K562 (cell line): ENCODE data around the gene ARL4C. TPM values are rescaled to one million over a fixed set of nuclear protein-coding genes. Genes with fewer than 3 reads are reported as not detected.

Experiments used
- ATAC-seq: fragments of 200-7000 bp; cut with Tn5 transposase; 3 replicates; pipeline ENCODE4 v1.9.1; 2020; ENCODE audit warnings: moderate library complexity
- BruUV-seq: library from RNA; stranded (reverse); fragments of 400-500 nt; replicated peaks from 2 replicates; lab custom pipeline; 2021; lab: Mats Ljungman, UMichigan
- CTCF ChIA-PET: fragments of 300-600 bp; formaldehyde crosslinking; extraction: SDS; loops from one replicate; lab custom pipeline; 2021; ENCODE audit warnings: low intra/inter-chr PET ratio; lab: Yijun Ruan, JAX
- POLR2A ChIA-PET: fragments of 300-600, 350-650 bp; sonication (Branson Sonifier 250); formaldehyde crosslinking; extraction: SDS; loops from one replicate; lab custom pipeline; 2021; ENCODE audit warnings: antibody characterized with exemption, inconsistent platforms; lab: Yijun Ruan, JAX
- DNase-seq, 4 experiments: peaks; one replicate each; pipeline versions ENCODE4 v3.0.0 to v3.0.0-alpha.2; 2011 to 2018; ENCODE audit warnings: low spot score in 3 of 4, mixed read lengths in 3 of 4; ENCODE audit errors: extremely low read depth in 1 of 4
- FAIRE-seq: peaks from 2 replicates; lab custom pipeline; 2011; peaks lifted over from hg19 to GRCh38; lab: Jason Lieb, UNC
- H2AFZ ChIP-seq: 2 replicates; pipeline ENCODE4 v1.6.0; 2011; ENCODE audit warnings: low read depth, low read length, control low read depth, inconsistent platforms
- H3K27ac ChIP-seq: fragments of 200-600 bp; 3 replicates; pipeline ENCODE4 v1.8.0; 2011; ENCODE audit warnings: low read depth, mild to moderate bottlenecking, control low read depth, inconsistent platforms, low read length, moderate library complexity, mixed read lengths; ENCODE audit errors: extremely low read depth
- H3K27me3 ChIP-seq, 2 experiments: fragments of 300-600 bp in 1 of 2; 2 replicates in 1 of 2; 3 replicates in 1 of 2; pipeline versions ENCODE4 v1.6.0 to v1.8.0; 2011; ENCODE audit warnings: inconsistent platforms in 2 of 2, low read length in 2 of 2, mild to moderate bottlenecking in 1 of 2, mixed read lengths in 1 of 2, moderate library complexity in 1 of 2; ENCODE audit not compliant: control insufficient read depth in 2 of 2, insufficient read depth in 2 of 2
- H3K36me3 ChIP-seq: fragments of 300-600 bp; 3 replicates; pipeline ENCODE4 v1.8.0; 2011; ENCODE audit warnings: mild to moderate bottlenecking, low read length, inconsistent platforms; ENCODE audit not compliant: control insufficient read depth, insufficient read depth
- H3K4me1 ChIP-seq, 2 experiments: fragments of 200-600 bp in 1 of 2; replicated peaks in 1 of 2; 2 replicates in 1 of 2; 3 replicates in 1 of 2; pipeline versions ENCODE4 v1.5.1 to v1.8.0; 2011; ENCODE audit warnings: inconsistent platforms in 2 of 2, low read length in 2 of 2, mild to moderate bottlenecking in 1 of 2, mixed read lengths in 1 of 2, moderate library complexity in 1 of 2; ENCODE audit not compliant: control insufficient read depth in 2 of 2, insufficient read depth in 2 of 2
- H3K4me2 ChIP-seq: 2 replicates; pipeline ENCODE4 v1.6.1; 2011; ENCODE audit warnings: low read length, control low read depth, inconsistent platforms, mixed read lengths; ENCODE audit not compliant: insufficient read depth
- H3K4me3 ChIP-seq: fragments of 200-600 bp; sonication (generic), shearing (Covaris generic); 2 replicates; pipeline ENCODE4 v1.5.1; 2016; ENCODE audit warnings: control low read depth, inconsistent platforms
- H3K79me2 ChIP-seq: fragments of 200-600 bp; 3 replicates; pipeline ENCODE4 v1.8.0; 2011; ENCODE audit warnings: low read length, inconsistent platforms; ENCODE audit not compliant: control insufficient read depth, insufficient read depth
- H3K9ac ChIP-seq, 2 experiments: 2 replicates each; pipeline versions ENCODE4 v1.6.0 to v1.6.1; 2011; ENCODE audit warnings: low read depth in 2 of 2, low read length in 2 of 2, control low read depth in 1 of 2, inconsistent platforms in 1 of 2, mild to moderate bottlenecking in 1 of 2, mixed read lengths in 1 of 2; ENCODE audit not compliant: insufficient read depth in 1 of 2
- H3K9me1 ChIP-seq: one replicate; pipeline ENCODE4 v1.6.0; 2011; ENCODE audit warnings: inconsistent platforms, mild to moderate bottlenecking, low read length, moderate library complexity; ENCODE audit not compliant: control insufficient read depth, insufficient read depth
- H3K9me3 ChIP-seq: replicated peaks from 2 replicates; pipeline ENCODE4 v1.5.1; 2011; ENCODE audit warnings: low read depth, low read length, inconsistent platforms; ENCODE audit not compliant: control insufficient read depth, insufficient read depth
- H4K20me1 ChIP-seq: replicated peaks from 2 replicates; pipeline ENCODE4 v1.6.1; 2011; ENCODE audit warnings: low read length, inconsistent platforms, mixed read lengths; ENCODE audit not compliant: control insufficient read depth, insufficient read depth
- BMI1 ChIP-seq: fragments of 150-350 bp; IDR thresholded peaks from 2 replicates; pipeline ENCODE4 v1.6.1; 2014; ENCODE audit warnings: low read length
- CEBPG ChIP-seq, 3 experiments: fragments of 200-800 bp in 1 of 3; sonication (Bioruptor generic) in 1 of 3; sonication (generic) in 1 of 3; formaldehyde crosslinking in 1 of 3; IDR thresholded peaks in 2 of 3; conservative IDR thresholded peaks in 1 of 3; 2 replicates each; pipeline versions ENCODE4 v1.6.1 to v1.8.0; 2016 to 2022; ENCODE audit warnings: missing compliant biosample characterization in 2 of 3, missing genetic modification characterization in 2 of 3, mild to moderate bottlenecking in 1 of 3, missing genetic modification reagents in 1 of 3
- HCFC1 ChIP-seq: IDR thresholded peaks from 2 replicates; pipeline ENCODE4 v1.6.1; 2012; ENCODE audit warnings: low read depth, low read length, improper control_type of control experiment
- KDM5B ChIP-seq: fragments of 200-600 bp; sonication (generic); IDR thresholded peaks from 2 replicates; pipeline ENCODE4 v1.6.1; 2012; ENCODE audit warnings: low read depth, mild to moderate bottlenecking, moderate library complexity, low read length, control low read depth, inconsistent platforms; ENCODE audit not compliant: insufficient replicate concordance
- KLF16 ChIP-seq: IDR thresholded peaks from 2 replicates; pipeline ENCODE4 v1.6.1; 2016; ENCODE audit warnings: antibody characterized with exemption
- POLR2AphosphoS5 ChIP-seq: IDR thresholded peaks from 2 replicates; pipeline ENCODE4 v1.6.1; 2011; ENCODE audit warnings: mild to moderate bottlenecking, low read depth, low read length, moderate library complexity; ENCODE audit not compliant: control insufficient read depth, insufficient read depth
- SLC30A9 ChIP-seq: fragments of 250-450 bp; sonication (Bioruptor Pico); IDR thresholded peaks from 2 replicates; pipeline ENCODE4 v1.8.0; 2022; ENCODE audit warnings: mild to moderate bottlenecking, moderate library complexity
- SP2 ChIP-seq: IDR thresholded peaks from 2 replicates; pipeline ENCODE4 v1.6.1; 2011; ENCODE audit warnings: mild to moderate bottlenecking, low read depth, low read length, moderate library complexity; ENCODE audit not compliant: poor library complexity, severe bottlenecking; ENCODE audit errors: extremely low read depth
- XRCC5 ChIP-seq: fragments of 200-400 bp; formaldehyde crosslinking; IDR thresholded peaks from 2 replicates; pipeline ENCODE4 v1.6.1; 2017; ENCODE audit warnings: low read depth, mild to moderate bottlenecking, low read length
- ZBTB17 ChIP-seq: fragments of 450-650 bp; formaldehyde crosslinking; IDR thresholded peaks from 2 replicates; pipeline ENCODE4 v1.4.0; 2020; ENCODE audit warnings: mild to moderate bottlenecking
- ZBTB33 ChIP-seq: sonication (generic); formaldehyde crosslinking; IDR thresholded peaks from 2 replicates; pipeline ENCODE4 v1.8.1; 2023; ENCODE audit warnings: mild to moderate bottlenecking, missing genetic modification reagents
- ZNF23 ChIP-seq: fragments of 250-450 bp; sonication (Bioruptor Pico); IDR thresholded peaks from 2 replicates; pipeline ENCODE4 v1.4.0; 2020; ENCODE audit warnings: mild to moderate bottlenecking
- ZNF561 ChIP-seq: fragments of 450-650 bp; formaldehyde crosslinking; conservative IDR thresholded peaks from 2 replicates; pipeline ENCODE4 v1.4.0; 2020; ENCODE audit warnings: mild to moderate bottlenecking, moderate library complexity
- WGBS: fragments of 100-300 bp; shearing (Covaris generic); methylation state at CpG from one replicate; pipeline ENCODE4 v1.1.6; 2016; ENCODE audit warnings: low coverage, mixed read lengths; ENCODE audit not compliant: insufficient coverage; ENCODE audit errors: missing lambda C conversion rate; 5-methylcytosine and 5-hydroxymethylcytosine counted together
- in situ Hi-C: fragments of 300-500 bp; cut with MboI; formaldehyde crosslinking; loops from 4 replicates; pipeline ENCODE4 v1.15.0; 2018; ENCODE audit warnings: inconsistent platforms, mixed read lengths
- intact Hi-C: fragments of 100-400 bp; cut with micrococcal nuclease; formaldehyde crosslinking; loops from 2 replicates; pipeline ENCODE4 v1.14.2; 2022
- polyA plus RNA-seq, 8 experiments: library from polyadenylated mRNA; depleted of rRNA in 4 of 8; stranded (reverse) in 5 of 8; unstranded in 3 of 8; fragments of >200 nt; fragmentation: Nextera tagmentation in 2 of 8; fragmentation: Illumina TruSeq in 1 of 8; extraction: Ambion mirVana in 2 of 8; extraction: Trizol in 1 of 8; gene quantifications; 2 replicates each; pipeline versions ENCODE4 v1.2.1 to v1.2.3, GENCODE V29; 2011 to 2014; ENCODE audit warnings: inconsistent platforms in 1 of 8, missing spikeins in 1 of 8
- total RNA-seq, 7 experiments: library from RNA; depleted of rRNA in 6 of 7; stranded (reverse); fragments of >200 nt in 6 of 7; fragmentation: Illumina TruSeq in 2 of 7; extraction: Trizol in 2 of 7; gene quantifications; 2 replicates each; pipeline versions ENCODE4 v1.2.1 to v1.2.3, GENCODE V29; 2011 to 2021; ENCODE audit warnings: low replicate concordance in 1 of 7
- TF ChIP-seq, protein P1 (sequence below): fragments of 450-650 bp; IDR thresholded peaks from 2 replicates; pipeline ENCODE4 v1.6.1; 2016; ENCODE audit warnings: low read depth, mild to moderate bottlenecking, moderate library complexity
- TF ChIP-seq, protein P2 (sequence below), 3 experiments: IDR thresholded peaks in 2 of 3; conservative IDR thresholded peaks in 1 of 3; 2 replicates each; pipeline ENCODE4 v1.5.1; 2011 to 2012; ENCODE audit warnings: low read length in 3 of 3, mild to moderate bottlenecking in 3 of 3, control low read depth in 2 of 3, improper control_type of control experiment in 1 of 3, inconsistent platforms in 1 of 3, low read depth in 1 of 3, mixed read lengths in 1 of 3, moderate library complexity in 1 of 3; ENCODE audit not compliant: insufficient read depth in 2 of 3

Gene ARL4C
- total and polyA plus RNA-seq, 9 of the 15 experiments (the other 6 are each of a cell fraction or from before 2014, with no cell fraction given): 0.03 to 0.11 (median 0.04) TPM; not detected in 5

DNA sequence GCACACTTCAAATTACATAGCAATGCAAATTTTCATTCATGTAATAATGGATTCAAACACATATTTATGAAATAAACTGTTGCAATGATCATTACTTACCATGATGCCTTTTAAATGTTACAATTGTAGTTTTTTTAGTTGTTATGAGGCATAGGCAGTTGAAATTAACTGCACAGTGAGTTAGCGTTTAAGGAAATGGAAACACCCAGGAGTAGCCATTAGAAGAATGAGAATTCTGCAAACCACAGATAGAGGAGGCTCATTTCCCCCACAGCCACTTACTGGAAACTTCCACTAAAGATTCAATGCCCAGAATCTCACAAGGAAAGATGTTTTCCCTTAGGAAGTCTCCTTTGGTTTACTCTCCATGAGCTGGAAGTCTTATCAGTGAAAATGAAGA, 8.4 kb downstream of the ARL4C start (continued):
- TF ChIP-seq ZBTB33 (CRISPR knock-in tag) (no peak), ZNF561 (CRISPR knock-in tag) (no peak)
- TF ChIP-seq, protein P1, sequence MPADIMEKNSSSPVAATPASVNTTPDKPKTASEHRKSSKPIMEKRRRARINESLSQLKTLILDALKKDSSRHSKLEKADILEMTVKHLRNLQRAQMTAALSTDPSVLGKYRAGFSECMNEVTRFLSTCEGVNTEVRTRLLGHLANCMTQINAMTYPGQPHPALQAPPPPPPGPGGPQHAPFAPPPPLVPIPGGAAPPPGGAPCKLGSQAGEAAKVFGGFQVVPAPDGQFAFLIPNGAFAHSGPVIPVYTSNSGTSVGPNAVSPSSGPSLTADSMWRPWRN: no peak

- no peaks in the 10 kb centered on the region for H3K9me1 ChIP-seq
- H3K79me2 ChIP-seq: no peaks in the 10 kb centered on the region
- no peak for TF ChIP-seq ZNF23 (CRISPR knock-in tag)
- TF ChIP-seq, protein P2, sequence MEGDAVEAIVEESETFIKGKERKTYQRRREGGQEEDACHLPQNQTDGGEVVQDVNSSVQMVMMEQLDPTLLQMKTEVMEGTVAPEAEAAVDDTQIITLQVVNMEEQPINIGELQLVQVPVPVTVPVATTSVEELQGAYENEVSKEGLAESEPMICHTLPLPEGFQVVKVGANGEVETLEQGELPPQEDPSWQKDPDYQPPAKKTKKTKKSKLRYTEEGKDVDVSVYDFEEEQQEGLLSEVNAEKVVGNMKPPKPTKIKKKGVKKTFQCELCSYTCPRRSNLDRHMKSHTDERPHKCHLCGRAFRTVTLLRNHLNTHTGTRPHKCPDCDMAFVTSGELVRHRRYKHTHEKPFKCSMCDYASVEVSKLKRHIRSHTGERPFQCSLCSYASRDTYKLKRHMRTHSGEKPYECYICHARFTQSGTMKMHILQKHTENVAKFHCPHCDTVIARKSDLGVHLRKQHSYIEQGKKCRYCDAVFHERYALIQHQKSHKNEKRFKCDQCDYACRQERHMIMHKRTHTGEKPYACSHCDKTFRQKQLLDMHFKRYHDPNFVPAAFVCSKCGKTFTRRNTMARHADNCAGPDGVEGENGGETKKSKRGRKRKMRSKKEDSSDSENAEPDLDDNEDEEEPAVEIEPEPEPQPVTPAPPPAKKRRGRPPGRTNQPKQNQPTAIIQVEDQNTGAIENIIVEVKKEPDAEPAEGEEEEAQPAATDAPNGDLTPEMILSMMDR (IDR thresholded peaks at IDR 0.05 in 2 of 3, conservative IDR thresholded peaks at IDR 0.05 in 1 of 3; ENCODE audit: insufficient read depth in 2 of 3, low read depth in 1 of 3, low read length in 3 of 3): no peak
- no peak for TF ChIP-seq BMI1
- TF ChIP-seq SLC30A9 (CRISPR knock-in tag): no peak
- no peak for TF ChIP-seq KLF16
- TF ChIP-seq CEBPG (CRISPR knock-in tag; IDR thresholded peaks at IDR 0.05): no peak
- TF ChIP-seq CEBPG (tag; conservative IDR thresholded peaks at IDR 0.05 in 1 of 2, IDR thresholded peaks at IDR 0.05 in 1 of 2): no peak
- TF ChIP-seq HCFC1: no peak
- no peak for TF ChIP-seq XRCC5
- no peak for TF ChIP-seq SP2
- no peak for TF ChIP-seq POLR2AphosphoS5
- TF ChIP-seq ZBTB17 (CRISPR knock-in tag): no peak
- no peak for TF ChIP-seq KDM5B
- WGBS: 0% methylated on average over 3 of the region's 3 CpGs
- no peak for ATAC-seq
- ChIA-PET CTCF (no interaction called here), POLR2A (no interaction called here)
- H3K27me3 ChIP-seq: peaks cover 0 to 4% of the 10 kb centered on the region in 2 experiments; a peak in 2 of 5 replicates
- H2AFZ ChIP-seq: no peak overlapping the region
- BruUV-seq: no TSS peak
- no peak overlapping the region for H3K4me3 ChIP-seq
- no peak for DNase-seq
- H3K4me2 ChIP-seq: no peak overlapping the region
- H3K4me1 ChIP-seq: no peaks in the 10 kb centered on the region
- H3K9me3 ChIP-seq: no peaks in the 10 kb centered on the region
- H3K27ac ChIP-seq: no peak overlapping the region
- H4K20me1 ChIP-seq: no peaks in the 10 kb centered on the region; the same call in 1 of the 2 replicates
- in situ Hi-C loops (no loop called here), intact Hi-C loops (no loop called here)
- no peak for FAIRE-seq
- H3K9ac ChIP-seq: no peak overlapping the region
- H3K36me3 ChIP-seq: no peaks in the 10 kb centered on the region
Measured at GRCh38 chr2:234487356-234487755, 9.5 kb downstream of the ARL4C start.
